Measurements from ENCODE around the gene RPS16.

RPS16 gene

GRCh38 chr19:39449116-39449797 lies 13.5 kb upstream of the RPS16 start:
- in situ Hi-C loops (cut with HindIII; ENCODE audit: low sequenced_read_pairs) = no loop called here

DNA sequence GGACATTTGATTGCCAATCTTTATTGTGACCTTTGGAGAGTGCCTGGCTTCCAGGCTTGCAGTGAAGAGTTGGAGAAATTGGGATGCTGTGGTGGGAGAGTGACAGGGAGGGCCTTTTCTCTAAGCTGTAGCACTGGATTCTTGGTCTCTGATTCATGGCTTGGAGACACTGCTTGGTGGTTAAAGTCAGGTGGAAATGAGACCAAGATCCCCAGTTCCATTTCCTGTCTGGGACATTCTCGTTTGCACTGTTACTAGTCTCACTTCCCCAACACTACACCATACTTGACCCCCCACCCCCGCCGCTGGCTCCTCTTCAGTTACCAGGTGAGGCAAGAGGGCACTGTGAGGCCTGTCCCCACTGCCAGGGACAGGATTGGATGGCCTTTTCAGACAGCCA lies 12.5 kb upstream of the RPS16 start:
- in situ Hi-C loops (cut with HindIII; ENCODE audit: low sequenced_read_pairs) = no loop called here

GRCh38 chr19:39446365-39447084 lies 10.8 kb upstream of the RPS16 start:
- in situ Hi-C loops (cut with HindIII; ENCODE audit: low sequenced_read_pairs) = no loop called here

- in situ Hi-C loops (cut with HindIII; ENCODE audit: low sequenced_read_pairs) = no loop called here
Measured at GRCh38 chr19:39445196-39446111, 9.7 kb upstream of the RPS16 start, which contains the start of gene SUPT5H. Gene SUPT5H, plus strand, starts transcription at chr19:39445582. Its CDS starts 309 bp downstream, at chr19:39445891.

DNA sequence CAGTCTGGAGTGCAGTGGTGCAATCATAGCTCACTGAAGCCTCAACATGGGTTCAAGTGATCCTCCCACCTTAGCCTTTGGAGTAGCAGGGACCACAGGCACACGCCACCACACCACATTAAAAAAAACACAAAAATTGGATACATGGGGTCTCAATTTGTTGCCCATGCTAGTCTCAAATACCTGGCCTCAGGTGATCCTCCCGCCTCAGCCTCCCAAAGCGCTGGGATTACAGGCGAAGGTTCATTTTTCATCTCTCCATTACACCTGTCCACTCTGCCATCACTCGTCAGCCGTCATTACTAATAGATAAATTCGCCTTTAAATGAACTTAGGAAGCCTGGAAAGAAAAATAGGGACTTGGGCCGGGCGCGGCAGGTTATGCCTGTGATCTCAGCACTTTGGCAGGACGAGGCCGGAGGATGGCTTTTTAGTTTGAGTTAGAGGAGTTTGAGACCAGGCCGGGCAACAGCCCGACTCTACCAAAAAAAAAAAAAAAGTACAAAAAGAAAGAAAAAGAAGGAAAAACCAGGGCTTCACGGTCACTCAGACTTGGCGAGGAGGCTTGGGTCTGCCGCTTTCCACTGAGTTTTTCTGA lies 8.9 kb upstream of the RPS16 start:
- in situ Hi-C loops (cut with HindIII; ENCODE audit: low sequenced_read_pairs) = no loop called here

GRCh38 chr19:39438270-39438934 lies 2.7 kb upstream of the RPS16 start:
- in situ Hi-C loops (cut with HindIII; ENCODE audit: low sequenced_read_pairs) = no loop called here

- in situ Hi-C loops (cut with HindIII; ENCODE audit: low sequenced_read_pairs) = no loop called here
Measured at GRCh38 chr19:39436350-39436716, 584 bp upstream of the RPS16 start.

DNA sequence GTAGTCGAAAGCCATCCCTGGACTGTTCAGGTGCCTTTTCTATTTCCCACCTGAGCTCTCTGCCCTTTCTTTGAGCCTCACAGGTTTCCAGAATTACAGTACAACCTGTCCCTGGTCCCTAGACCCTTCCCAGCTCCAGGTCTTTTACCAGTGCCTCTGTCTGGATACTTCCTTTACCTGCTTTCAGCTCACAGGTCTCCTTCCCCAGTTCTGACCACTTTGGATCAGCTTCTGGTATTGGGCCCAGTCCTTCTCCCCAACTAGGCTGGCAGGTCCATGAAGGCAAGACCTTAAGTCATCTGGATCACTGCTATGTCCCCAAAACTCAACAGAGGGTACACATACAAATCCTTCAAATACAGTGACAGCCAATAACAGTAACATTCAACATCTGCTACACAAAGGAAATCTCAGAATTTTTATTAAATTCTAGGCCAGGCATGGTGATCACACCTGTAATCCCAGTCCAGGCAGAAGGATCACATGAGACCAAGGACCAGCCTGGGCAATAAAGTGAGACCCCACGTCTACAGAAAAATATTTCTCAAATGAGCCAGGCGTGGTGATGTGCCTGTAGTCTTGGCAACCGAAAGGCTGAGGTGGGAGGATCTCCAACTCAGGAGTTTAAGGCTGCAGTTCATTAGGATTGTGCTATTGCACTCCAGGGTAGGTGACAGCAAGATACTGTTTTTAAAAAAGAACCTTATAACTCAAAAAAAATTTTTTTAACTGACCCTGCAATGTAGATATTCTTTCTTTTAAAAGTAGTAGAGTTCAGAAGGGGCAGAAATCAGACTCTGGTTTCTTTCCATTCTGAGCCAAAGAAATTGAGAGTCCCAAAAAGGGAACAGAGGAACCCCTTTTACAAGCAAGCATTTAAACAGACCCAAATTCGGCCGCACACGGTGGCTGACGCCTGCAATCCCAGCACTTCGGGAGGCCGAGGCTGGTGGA lies 1.3 kb downstream of the RPS16 start:
- in situ Hi-C loops (cut with HindIII; ENCODE audit: low sequenced_read_pairs) = no loop called here

- in situ Hi-C loops (cut with HindIII; ENCODE audit: low sequenced_read_pairs) = no loop called here
Measured at GRCh38 chr19:39433480-39434079, 2.2 kb downstream of the RPS16 start.

DNA sequence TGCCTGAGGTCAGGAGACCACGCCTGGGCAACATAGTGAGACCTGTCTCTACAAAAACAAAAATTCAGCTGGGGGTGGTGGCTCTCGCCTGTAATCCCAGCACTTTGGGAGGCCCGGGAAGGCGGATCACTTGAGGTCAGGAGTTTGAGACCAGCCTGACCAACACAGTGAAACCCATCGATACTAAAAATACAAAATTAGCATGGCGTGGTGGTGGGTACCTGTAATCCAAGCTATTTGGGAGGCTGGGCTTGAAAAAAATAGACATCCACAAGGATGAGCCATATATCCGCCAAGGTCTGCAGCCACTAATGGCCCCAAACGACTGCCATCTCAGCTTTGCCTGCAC lies 3.1 kb downstream of the RPS16 start:
- in situ Hi-C loops (cut with HindIII; ENCODE audit: low sequenced_read_pairs) = no loop called here

DNA sequence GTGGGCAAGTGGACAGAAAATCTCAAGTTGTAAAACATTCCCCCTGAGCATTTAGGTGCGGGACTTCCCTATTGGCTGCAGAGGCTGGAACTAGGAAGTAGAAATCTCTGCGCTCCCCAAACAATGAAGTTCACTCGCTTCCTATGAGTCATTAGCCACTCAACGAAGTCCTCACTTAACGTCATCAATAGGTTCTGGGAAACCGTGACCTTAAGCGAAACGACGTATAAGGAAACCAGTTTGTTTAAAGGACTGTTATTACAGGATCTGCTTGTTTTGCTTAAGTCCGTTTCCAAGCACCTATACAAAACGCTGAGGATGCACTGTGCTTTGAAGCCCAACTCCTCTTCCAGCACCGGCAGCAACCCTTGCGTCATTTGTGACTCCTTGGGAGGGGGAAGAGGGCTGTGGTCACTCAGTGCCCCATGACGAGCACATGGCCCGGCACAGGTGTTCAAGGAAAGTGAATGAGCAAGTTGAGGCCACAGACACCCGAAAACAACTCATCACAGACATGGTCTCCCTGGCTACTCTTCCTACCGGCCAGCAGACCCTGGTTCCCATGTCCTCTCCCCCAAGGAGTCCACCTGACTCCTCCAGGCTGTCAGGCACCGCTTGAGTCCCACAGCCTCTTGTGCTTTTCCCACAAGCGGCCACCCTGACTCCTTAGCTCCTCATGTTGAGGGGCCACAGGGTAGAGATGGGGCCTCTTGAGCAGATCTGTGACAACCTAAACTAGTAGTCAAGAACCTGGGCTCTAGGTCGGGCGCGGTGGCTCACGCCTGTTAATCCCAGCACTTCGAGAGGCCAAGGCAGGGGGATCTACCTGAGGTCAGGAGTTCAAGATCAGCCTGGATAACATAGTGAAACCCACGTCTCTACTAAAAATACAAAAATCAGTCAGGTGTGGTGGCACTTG lies 4.8 kb downstream of the RPS16 start:
- in situ Hi-C loops (cut with HindIII; ENCODE audit: low sequenced_read_pairs) = no loop called here

- in situ Hi-C loops (cut with HindIII; ENCODE audit: low sequenced_read_pairs) = no loop called here
Measured at GRCh38 chr19:39428283-39429112, 7.3 kb downstream of the RPS16 start.

- in situ Hi-C loops (cut with HindIII; ENCODE audit: low sequenced_read_pairs) = no loop called here
Measured at GRCh38 chr19:39427707-39428106, 8.0 kb downstream of the RPS16 start.

DNA sequence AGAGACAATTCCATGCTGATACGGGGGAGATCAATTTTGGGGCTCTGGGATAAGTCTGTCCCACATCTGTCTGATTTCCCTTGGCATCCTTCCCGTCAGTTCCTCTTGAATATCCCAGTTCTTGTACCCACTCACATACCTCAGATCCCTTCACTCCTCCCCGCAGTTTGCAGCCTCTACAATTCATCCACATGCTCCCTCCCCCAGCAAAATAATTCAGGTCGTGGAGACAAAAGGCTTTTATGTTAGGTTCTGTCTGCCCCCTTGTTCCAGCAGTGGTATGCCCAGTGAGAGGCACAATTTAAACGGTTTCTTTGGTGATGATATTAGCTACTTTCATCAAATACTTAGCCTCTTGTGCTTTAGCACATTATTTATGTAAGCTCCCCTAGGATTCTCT lies 9.6 kb downstream of the RPS16 start:
- in situ Hi-C loops (cut with HindIII; ENCODE audit: low sequenced_read_pairs) = no loop called here

GRCh38 chr19:39425744-39426143 lies 10.0 kb downstream of the RPS16 start:
- in situ Hi-C loops (cut with HindIII; ENCODE audit: low sequenced_read_pairs) = no loop called here

DNA sequence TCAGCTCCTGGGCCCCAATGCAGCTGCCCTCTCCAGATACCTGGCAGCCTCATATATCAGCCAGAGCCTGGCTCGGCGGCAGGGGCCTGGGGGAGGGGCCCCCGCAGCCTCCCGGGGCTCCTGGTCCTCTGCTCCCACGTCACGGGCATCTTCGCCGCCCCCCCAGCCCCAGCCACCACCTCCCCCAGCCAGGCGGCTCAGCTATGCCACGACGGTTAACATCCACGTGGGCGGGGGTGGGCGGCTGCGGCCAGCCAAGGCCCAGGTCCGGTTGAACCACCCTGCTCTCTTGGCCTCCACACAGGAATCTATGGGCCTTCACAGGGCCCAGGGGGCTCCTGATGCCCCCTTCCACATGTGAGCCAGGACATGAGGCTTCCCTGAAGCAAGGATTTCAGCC lies 10.8 kb downstream of the RPS16 start:
- in situ Hi-C loops (cut with HindIII; ENCODE audit: low sequenced_read_pairs) = no loop called here
